GM19193 (cell line): Measurements from ENCODE around the gene ATP11A.

Experiments used
- POLR2A ChIP-seq: IDR thresholded peaks from 4 replicates; pipeline ENCODE4 v1.6.1; 2011; ENCODE audit not compliant: insufficient read depth, insufficient read length; ENCODE audit errors: extremely low read depth

ATP11A gene

DNA sequence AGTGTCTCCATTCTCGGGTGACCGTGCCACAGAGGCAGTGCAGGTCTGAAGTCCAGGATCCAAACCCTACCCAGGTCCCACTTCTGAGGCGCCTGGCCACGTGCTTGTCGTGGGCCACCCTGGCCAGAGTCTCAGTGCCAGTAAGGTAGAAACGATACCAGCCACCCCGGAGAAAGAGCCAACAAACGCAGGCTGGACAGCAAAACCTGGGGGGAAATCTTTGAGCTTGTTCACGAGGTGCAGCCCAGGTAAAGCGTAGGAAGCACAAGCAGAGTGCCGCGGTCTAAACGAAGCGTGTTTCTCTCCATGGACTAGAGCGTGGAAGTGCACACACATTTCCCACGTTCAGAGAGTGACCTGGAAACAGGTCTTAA is 95.6 kb downstream of the ATP11A start:
- TF ChIP-seq POLR2A = no peak

DNA sequence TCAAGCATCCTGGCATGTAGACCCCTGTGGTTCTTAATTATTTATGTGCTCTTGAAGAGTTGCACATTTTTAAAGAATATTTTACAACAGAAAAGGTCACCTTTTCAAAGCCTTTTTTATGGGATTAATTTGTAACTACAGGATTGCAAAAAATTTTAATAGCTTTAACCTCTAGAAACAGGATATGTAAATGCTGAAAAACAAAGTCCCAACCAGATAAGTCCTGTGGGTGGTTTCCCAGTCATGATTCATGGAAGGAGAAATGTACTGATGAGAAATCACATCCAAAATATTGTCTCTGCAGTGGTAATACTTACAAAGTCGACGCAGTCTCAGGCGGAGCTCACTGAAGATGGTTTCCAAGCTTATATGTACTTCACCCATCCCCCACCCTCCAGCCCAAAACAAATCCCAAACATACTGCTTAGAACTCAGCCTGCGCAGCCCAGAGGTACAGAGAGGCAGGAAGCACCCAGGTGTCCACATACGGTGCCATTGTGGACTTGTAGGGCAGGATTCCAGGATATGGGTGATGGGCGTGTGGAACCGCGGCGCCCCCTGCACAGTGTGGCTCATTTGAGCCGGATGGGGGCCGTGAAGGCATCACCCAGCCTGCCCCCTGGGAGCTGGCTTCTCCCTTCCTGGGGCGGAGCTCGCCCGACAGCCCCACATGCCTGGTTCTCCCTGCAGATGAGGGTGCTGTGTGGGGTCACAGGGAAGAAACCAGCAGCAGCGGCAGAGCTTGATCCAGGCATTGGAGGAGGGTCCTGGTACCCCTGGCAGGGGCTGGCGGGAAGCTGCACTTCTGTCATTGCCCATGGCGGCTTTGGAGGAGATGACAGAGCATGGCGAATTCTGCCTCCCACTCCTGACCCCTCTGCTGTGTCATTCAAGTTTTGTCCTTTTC is 101.2 kb downstream of the ATP11A start:
- no peak for TF ChIP-seq POLR2A

DNA sequence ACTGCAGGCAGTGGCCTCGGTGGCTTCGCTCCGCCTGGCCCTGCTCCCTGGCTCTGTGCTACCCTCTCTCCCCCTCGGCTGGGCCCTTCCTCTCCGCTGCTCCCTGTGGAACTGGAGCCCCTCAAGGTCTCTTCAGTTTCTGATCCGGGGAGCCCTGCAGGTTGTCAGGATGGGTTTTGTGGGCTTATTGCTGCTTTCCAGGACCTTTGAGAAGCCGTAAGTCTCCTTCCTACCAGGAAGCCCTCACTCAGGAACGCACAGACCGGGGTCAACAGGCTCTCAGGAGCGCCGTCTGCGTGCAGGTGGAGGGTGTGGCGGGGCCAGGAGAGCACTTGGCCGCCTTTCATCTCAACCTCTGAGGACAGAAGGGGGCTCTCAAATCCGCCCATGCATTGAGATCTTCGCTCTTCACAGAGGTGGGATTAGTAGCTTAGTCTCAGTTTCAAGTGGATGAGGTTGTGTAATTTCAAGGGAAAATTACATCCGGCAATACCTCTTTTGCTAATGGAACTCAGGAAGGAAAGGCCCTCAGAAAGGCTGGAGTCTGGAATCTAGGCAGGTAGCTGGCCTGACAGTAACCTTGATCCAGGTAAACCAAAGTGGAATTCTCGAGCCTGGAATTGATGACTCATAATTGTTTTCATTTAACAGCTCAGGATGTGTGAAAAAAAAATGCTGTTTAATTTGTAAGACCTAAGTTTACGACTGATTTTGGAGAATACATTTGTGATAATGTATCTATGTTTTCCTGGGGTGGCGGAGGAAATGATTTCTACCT is 102.0 kb downstream of the ATP11A start:
- TF ChIP-seq POLR2A = no peak

DNA sequence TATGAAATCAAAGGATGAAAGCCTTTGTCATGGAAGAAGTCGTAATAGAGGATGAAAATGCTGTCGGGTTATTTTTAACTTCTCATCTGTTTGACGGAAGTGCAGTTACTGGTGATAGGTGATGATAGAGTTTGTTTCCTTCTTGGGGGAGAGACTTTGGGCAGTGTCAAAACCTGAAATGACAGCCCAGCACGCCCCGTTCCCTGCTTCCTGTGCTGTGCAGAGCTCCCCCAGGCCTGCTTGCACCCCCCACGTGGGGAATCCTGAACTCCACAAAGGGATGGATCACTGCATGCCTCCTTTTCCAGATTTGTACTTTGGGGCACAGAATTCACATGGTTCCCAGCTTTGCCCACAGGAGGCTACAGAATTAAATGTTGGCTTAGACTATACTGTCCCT is 102.7 kb downstream of the ATP11A start:
- TF ChIP-seq POLR2A = no peak

DNA sequence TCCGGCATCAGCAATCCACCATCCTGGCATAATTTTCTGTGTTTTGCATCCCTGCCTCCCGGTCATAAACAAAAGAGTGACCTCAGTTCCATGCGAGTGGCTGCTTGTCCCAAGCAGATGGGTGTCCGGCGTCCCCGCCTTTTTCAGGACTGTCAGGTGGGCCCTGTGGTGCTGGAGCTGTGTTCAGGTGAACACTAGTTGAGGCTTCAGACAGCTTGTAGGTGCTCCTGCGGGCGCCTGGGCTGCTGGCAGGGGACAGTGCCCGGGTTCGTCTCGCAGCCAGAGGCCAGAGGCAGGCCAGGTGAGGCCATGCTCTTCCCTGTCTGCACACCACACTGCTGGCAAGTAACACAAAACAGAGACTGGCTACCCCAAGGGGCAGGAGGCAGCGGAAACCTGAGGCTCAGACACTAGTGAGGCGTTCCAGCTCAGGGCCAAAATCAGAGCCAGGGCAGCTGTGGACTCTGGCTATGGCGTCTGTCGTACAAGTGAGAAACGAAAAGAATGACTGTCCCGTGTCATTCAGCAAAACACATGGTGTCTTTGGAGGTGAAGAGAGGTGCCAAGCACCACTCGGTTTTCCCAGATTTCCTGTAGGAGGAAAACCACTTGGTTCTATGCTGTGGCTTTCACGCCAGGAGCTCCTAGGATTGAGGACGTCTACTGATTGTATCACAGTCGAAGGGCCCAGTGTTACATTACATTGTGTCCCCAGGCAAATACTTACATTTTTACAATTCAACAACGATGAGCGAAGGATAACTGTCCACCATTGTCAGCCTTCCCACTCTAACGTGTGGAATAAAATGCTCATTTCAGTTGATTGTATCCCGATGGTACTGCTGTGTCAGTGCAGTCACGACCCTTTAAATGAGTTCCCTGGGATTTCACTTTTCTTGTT is 104.0 kb downstream of the ATP11A start:
- no peak for TF ChIP-seq POLR2A

DNA sequence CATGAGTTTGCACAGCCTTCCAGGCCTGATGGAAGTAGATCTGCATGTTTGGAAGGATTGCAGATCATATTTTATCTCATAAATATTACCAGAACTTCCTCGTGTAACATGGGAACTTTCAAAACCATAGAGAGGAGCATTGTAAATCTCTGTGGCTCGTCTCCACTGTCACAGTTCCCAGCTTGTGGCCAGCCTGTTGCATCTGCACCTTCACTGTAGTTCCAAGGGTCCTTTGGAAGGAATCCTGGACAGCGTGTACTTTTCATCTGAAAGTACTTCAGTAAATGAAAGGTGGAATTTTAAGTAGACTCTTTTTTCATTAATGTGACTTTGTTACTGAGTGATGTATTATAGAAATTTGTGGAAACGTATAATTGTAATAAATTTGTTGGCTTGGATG is 105.4 kb downstream of the ATP11A start:
- no peak for TF ChIP-seq POLR2A

DNA sequence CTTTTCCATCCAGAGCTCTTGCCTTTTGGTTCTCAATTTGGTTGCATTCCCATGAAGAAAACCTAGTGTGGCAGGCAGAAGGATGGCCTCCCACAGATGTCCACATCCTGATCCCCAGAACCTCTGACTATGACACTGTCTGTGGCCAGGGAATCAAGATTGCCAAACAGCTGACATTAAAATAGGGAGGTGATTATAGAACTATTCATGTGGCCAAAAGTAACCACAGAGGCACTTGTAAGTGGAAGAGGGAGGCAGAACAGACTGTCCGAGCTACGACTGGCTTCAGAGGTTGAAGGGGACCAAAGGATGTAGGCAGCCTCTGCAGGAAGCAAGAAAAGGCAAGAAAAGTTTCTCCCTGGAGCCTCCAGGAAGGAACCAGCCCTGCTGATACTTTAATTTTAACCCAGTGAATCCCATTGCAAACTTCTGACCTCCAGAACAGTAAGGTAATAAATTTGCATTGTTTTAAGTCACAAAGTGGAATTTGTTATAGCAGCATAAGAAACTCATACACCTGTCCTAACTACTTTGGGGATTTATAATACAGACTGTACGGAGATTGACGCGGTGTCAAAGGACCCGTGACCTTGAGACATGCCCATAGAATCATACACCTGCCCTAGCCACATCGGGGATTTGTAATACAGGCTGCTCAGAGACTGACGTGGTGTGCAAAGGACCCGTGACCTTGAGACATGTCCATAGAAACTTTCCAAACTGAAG is 106.5 kb downstream of the ATP11A start:
- no peak for TF ChIP-seq POLR2A

DNA sequence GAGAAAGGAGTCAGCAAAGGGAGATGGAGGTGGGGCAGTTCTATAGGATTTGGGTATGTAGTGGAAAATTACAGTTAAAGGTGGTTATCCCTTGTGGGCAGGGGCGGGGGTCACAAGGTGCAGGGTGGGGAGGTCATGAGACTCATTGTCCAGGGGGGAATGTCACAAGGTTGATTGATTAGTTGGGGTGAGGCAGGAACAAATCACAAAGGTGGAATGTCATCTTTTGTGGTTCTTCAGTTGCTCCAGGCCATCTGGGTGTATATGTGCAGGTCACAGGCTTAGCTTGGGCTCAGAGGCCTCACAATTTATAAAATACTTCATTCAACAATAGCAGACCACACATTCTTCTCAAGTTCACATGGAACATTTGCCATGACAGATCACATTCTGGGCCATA is 109.6 kb downstream of the ATP11A start:
- TF ChIP-seq POLR2A = no peak

DNA sequence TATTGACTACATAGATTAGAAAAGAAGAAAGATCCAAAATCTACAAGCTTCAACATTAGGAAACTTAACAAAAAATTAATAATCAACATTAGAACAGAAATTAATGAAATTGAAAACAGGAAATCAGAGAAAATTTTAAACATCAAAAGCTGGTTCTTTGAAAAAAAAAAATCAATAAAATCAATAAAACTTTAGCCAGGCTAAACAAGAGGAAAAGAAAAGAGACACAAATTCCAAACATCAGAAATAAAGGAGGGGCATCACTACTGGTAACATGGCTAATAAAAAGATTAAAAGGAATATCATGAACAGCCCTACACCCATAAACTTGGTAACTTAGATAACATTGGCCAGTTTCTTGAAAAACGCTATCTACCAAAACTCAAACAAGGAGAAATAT is 110.2 kb downstream of the ATP11A start:
- TF ChIP-seq POLR2A = no peak

DNA sequence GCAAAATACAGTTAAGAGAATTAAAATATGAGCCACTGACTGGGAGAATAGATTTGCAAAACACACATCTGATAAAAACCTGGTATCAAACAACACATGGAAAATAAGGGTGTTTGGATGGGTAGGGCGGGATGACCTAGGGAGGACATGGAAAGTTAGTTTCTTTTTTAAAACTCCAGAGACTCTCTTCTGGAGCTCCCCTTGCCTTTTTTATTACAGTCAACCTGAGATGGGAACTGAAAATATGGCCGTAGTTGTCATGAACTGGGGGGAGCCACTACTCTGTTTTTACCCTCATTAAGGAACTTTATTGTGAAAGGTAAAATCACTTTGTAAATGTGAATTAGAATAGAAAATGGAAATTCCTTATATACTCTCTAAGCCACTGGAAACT is 113.0 kb downstream of the ATP11A start:
- TF ChIP-seq POLR2A = no peak

DNA sequence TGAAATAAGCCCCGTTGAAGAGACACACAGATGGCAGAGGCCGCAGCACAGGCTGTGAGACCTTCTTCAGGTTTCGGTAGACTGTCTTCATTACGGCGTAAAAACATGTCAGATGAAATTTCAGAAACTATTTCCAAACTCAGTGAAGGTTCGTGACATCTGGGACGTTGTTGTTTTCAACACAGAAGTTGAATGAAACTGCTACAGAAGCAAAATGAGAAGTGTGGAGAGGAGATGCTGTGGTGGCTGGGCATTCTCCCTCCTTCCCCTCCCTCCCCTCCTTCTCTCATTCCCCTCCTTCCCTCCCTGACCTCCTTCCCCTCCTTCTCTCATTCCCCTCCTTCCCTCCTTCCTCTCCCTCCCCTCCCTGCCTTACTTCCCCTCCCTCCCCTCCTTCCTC is 113.6 kb downstream of the ATP11A start:
- no peak for TF ChIP-seq POLR2A

DNA sequence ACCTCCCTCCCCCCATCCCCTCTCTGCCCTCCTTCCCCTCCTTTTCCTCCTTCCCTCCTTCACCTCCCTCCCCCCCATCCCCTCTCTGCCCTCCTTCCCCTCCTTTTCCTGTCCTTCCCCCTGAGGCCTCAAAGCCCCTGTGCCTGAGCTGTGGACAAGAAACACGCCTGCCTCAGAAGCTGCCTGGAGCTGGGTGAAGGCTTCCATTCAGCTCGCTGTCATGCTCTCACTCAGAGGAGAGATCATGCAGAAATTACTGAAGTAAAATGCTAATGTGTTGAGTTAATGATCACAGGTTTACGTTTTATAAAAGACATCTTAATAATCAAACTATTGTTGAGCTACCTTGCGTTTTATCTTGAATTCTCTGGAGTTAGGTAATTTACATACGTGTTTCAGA is 114.5 kb downstream of the ATP11A start:
- TF ChIP-seq POLR2A = no peak

DNA sequence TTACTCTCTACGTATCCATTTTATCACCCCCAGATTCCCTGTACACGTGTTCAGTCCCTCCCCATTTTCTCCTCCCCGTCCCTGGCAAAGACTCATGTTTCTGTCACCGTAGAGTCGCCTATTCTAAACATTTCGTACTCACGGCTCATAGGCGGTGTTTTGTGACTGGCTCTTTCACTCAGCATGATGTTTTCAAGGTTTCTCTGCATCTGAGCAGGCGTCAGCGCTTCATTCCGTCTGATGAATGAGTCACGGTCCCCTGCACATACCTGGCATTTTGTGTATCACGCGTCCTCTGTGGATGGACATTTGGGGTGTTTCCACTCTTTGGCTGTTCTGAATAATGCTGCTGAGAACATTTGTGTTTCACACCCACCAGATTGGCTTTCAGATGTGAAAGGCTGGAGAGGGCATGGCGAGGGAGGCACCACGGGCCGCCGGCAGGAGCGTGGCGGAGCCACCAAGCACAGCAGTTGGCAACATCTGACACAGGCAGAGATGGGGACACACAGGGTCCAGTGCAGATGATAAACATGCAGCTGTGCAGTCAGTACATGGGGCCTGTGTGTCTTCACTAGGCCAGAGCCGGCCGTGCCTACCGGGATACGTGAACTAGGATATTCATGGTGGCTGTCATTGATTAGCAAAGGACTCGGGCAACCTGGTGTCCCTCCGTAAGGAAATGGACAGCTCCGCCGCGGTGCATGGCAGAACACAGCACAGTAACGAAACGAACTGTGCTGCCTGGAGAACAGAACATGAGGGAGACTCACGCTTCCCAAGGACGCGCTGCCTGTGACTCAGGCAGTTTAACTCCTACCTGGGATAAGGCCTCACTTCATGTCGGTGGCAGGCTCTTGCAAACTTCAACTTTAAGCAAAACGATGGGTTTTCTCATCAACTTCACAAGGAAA is 117.2 kb downstream of the ATP11A start:
- TF ChIP-seq POLR2A = no peak
